HL-60/S4 treated with phorbol 12-myristate 13-acetate at 8.2 ng/mL for 4 days and 3 days (cell line): ENCODE results near the gene SLC35D3.
"Not testable (repeated sequence)": the region's sequence is repeated elsewhere in the genome, so short reads cannot be mapped to it uniquely, and the experiment has no call there.

Experiments used
- in situ Hi-C: fragments of 300-500 bp; cut with MboI; formaldehyde crosslinking; loops from 2 replicates; pipeline ENCODE4 v1.15.0; 2022; ENCODE audit warnings: low sequenced_read_pairs

SLC35D3 gene, protein sequence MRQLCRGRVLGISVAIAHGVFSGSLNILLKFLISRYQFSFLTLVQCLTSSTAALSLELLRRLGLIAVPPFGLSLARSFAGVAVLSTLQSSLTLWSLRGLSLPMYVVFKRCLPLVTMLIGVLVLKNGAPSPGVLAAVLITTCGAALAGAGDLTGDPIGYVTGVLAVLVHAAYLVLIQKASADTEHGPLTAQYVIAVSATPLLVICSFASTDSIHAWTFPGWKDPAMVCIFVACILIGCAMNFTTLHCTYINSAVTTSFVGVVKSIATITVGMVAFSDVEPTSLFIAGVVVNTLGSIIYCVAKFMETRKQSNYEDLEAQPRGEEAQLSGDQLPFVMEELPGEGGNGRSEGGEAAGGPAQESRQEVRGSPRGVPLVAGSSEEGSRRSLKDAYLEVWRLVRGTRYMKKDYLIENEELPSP

DNA sequence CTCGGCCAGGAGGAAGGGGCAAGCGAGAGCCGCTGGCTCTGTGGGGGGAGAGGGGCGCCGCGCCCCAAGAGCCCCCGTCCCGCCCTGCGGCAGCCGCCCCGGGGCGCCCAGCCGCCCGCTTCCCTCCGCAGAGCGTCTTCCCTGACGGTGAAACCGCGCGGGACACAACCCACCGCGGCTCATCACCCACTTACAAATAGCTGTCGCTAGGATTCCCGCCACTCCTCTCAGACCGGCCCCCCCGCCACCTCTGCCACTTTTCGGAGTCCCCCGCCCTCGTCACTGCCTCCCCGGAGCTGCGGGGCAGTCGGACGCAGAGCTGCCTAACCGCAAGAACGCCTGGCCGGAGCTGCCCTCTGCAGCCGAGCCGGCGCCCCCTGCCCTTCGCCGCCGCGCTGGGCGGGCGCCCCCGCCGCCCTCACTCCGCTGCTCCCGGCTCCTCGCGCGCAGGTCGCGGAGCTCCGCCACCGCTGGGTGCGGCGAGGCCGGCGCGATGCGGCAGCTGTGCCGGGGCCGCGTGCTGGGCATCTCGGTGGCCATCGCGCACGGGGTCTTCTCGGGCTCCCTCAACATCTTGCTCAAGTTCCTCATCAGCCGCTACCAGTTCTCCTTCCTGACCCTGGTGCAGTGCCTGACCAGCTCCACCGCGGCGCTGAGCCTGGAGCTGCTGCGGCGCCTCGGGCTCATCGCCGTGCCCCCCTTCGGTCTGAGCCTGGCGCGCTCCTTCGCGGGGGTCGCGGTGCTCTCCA, at the start of gene SLC35D3:
Gene SLC35D3 (plus strand): TSS at position 366 of the 749 bp plus-strand sequence. CDS start 128 bp downstream, at position 494.
- in situ Hi-C loops: no loop called here

DNA sequence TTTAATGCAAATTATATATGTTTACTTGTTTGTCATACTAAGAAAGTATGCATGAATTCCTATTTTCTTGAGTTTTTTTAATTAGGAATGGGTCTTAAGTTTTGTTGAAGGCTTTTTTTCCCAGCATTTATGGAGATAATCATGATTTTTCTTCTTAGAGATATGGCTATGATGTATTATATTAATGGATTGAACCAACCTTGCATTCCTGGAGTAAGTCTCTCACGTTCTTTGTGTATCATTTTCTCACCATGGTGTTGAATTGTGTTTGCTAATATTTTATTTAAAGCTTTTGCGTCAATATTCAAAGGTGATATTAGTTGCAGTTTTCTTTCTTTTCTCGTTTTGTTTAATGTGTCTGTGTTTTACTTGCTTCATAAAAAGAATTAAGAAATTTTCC, 48.4 kb upstream of the SLC35D3 start:
- in situ Hi-C loops: no loop called here

DNA sequence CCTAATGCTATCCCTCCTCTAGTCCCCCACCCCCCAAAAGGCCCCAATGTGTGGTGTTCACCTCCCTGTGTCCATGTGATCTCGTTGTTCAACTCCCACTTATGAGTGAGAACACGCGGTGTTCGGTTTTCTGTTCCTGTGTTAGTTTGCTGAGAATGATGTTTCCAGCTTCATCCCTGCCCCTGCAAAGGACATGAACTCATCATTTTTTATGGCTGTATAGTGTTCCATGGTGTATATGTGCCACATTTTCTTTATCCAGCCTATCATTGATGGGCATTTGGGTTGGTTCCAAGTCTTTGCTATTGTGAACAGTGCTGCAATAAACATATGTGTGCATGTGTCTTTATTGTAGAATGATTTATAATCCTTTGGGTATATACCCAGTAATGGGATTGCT, 45.6 kb upstream of the SLC35D3 start:
- in situ Hi-C loops: not testable (repeated sequence)

DNA sequence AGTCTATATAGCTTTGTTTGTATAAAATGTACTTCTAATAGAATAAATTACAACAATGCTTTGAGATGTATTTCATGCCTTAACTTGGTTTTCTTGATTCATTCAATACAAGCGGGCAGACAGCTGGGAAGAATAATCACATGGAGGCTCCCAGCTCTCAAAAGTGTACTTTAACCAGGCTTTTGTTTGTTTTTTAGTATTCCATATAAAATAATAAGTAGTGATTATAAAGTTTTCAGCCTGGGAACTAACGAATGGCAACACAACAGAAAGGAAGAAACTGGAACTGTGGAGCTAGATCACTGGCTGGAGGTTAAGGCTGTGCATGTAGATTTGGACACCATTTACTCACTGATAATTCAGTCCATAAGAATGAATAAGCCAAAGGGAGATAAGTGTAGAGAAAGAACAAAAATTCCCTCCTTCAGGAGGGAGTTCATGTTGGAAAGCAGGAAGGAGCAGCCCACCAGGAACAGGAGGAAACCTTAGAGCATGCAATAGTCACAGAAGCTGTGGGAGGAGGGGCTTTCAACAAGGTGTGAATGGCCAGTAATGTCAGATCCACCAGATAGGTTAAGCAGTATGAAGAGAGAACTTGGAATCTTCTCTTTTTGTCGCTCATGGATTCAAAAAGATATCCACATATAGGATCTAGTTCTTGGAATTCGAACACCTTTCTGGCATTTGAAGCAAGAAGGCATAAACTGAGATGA, 41.2 kb upstream of the SLC35D3 start:
- in situ Hi-C loops: no loop called here

DNA sequence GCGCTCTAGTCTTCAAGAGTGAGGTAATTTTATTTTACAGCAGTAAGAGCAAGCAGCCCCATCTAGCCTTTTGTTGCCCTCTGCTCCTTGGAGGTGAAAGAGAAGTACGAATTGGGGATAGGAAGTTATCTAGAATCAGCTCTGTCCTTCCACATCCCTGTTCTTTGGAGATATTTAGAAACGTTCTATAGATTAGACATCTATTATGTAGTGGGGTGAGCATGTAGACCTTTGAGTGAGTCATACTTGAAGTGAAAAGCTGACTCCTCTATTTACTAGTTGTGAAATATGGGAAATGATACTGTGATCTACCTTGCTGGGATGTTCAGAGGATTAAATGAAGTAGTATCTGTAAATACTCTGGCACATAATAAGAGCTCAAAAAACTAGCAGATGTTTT, 36.0 kb upstream of the SLC35D3 start:
- in situ Hi-C loops: no loop called here

DNA sequence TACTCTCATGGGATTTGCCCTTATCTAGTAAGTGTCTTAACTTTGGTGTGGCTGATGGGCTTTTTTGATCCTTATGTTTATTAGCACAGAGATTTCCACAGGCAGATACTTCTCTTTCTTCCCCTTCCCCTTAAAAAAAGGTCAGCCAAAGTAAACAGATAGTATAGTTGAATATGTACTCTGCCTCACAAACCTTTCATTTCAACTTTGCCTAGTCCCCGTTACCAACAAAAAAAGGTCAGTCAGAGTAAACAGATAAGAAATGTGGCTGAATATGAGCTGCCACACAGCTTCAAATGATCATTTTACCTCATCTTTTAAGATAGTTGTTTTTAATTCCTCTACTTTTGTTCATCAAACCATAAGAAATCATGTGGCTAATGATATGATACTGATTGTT, 34.1 kb upstream of the SLC35D3 start:
- in situ Hi-C loops: no loop called here

DNA sequence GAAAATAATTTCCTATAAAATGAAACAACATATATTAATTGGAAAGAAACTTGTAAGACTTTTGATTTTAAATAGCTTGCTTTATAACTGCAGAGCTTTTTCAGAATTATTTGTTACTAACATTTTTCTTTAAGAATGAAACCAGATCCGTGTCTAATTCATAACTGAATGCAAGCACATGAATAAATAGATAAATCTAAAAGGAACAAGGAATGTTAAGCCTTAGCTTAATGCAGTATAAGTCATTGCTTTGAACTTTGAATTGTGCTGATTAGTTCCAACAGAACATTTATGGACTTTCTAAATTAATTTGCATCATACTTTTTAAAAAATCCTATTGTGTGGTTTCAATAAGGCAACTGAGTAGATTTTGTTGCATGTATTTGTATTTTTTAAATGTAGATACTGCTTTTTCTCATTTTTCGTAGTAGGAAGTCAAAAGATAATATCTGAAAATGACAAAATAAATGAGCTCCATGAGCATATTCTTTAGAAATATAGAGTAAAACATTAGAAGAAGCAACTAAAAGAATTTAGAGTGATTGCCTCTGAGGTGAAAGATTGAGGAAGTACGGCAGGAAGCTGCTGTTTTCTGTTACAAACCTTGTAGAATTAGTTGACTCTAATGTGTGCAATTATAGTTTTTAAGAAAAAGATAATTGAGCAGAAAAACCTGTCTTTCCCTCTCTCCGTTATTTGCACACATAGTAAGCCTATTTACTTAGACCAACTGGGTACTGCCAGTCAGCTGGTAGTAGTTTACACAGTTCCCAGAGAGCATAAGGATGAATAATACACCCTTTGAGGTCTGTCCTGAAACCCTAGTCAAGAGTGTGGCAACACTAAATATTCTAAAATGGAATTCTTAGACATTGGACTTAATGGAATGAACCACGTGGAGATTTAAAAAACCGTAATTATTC, 32.6 kb upstream of the SLC35D3 start:
- in situ Hi-C loops: no loop called here

DNA sequence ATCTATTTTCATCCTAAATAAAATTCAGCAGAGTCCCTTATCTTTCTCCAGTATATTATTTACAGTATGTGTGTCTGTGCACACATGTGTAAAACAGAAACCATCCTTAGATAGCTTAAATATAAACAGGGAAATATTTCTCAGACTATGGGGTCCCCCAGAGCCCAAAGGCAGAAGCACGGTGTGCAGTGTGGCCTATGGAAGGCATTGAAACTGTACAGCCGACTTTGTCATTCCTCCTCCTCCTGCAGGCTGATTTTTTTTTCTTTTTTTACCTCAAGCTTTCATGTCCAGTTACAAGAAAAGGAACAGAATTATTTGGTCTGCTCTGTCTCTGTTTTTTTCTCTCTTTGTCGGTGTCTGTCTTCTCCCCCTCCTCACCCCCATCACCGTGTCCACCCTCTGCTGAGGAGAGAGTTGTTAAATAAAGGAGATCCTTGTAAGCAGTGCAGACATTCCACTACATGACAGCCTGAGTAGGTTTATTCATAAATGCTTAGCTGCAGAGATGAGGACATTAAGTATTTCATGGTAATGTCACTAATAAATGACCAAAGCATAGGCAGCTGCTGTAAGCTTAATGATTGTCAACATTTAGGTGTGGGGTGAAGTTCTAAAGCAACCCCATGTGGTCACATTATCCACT, 31.8 kb upstream of the SLC35D3 start:
- in situ Hi-C loops: no loop called here

DNA sequence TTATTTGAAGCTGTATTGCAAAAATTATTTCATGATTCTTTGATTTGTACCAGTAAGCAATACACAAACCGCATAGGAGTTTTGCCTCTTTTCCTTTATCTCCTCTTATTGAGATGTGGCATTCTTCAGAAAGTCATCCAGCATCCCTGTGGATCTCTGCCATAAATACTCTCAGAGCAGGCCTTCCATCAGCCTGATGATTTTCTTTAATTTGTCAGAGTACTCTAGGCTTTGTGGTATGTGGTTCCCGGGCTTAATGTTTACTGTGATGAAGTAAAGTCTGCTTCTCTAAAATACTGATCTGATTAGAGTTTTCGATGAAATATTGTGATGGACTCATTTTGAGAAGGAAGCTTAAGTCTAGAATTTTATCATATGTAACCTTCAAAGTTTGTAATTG, 31.1 kb upstream of the SLC35D3 start:
- in situ Hi-C loops: no loop called here

DNA sequence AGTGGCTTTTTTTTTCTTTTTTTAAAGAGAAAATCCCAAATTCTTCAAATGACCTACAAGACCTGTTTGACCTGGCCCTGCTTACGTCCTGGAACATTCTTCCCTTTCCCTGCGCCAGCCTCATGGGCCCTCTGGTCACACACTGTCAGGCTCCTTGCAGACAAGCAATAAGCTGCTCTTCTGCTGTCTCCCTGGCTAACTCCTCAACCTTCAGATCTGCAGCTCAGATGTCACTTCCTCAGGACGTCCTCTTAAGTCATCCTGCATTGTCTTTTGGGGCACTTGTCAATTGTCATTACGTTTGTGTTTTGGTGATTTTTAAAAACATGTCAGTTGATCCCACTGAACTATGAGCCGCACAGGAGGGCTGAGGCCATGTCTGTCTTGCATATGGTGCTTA, 28.9 kb upstream of the SLC35D3 start:
- in situ Hi-C loops: no loop called here

DNA sequence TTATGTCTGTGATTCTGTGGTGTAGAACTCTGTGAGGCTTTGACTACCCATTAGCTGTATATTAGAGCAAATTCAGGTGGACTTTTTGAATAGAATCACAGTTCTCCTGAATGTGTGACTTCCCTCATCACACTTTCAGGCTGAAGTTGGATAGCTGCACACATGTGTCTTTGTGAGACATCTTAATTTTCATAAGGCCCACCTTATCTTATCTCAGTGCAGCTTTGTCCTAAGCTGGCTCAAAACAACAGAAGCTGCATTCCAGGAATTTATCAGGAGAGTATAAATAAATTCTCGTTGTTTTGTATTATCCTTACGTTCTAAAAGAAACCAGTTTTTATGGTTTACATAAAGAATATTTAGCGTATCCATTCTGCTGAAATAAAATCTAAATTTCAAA, 26.2 kb upstream of the SLC35D3 start:
- in situ Hi-C loops: no loop called here

DNA sequence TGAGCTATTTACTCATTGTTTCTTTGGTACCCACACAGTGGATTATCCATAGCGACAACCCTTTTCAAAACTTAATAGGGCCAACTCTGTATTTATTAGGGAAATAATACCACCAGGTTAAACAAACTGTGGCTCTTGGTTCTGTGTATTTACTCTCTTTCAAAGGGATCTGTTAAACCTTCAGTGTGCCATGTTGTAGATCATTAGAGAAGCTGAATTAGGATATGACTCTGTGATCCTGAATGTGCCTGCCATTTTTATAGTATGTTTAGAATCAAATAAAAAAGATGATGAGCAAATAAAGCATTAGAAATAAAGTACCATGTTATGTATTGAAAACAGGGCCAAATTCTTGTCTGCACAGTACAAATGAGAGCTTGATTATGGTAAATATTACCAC, 25.0 kb upstream of the SLC35D3 start:
- in situ Hi-C loops: no loop called here

DNA sequence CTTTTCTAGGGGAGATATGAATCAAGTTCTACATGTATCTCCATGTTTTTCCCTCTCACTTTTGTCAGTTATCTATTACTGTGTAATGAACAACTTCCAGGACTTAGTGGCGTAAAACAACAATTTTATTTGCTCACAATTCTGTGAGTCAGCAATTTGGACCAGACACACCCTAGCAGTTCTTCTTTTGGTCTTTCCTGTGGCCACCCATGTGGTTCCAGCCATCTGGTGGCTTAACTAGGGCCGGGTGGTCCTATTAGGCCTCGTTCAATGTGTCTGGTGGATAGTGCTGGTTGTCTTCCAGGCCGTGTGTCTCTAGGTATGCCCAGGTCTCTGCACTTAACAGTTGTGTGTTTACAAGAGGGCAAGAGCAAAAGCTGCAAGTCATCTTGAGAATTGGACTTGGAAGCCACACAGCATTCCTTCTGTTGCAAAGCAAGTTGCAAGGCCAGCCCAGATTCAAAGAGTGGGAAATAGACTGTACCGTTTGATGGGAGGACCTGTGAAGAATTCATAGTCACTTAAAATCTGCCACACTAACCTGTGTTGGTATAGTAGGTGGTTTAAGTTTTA, 20.8 kb upstream of the SLC35D3 start:
- in situ Hi-C loops: no loop called here

DNA sequence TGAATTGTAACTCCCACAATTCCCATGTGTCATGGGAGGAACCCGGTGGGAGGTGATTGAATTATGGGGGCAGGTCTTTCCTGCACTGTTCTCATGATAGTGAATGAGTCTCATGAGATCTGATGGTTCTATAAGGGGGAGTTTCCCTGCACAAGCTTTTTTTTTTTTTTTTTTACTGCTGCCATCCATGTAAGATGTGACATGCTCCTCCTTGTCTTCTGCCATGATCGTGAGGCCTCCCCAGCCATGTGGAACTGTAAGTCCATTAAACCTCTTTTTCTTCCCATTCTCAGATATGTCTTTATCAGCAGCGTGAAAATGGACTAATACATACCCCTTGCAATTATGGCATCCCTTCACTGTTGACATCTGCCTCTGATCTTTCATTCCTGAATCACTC, 17.6 kb upstream of the SLC35D3 start:
- in situ Hi-C loops: not testable (repeated sequence)

DNA sequence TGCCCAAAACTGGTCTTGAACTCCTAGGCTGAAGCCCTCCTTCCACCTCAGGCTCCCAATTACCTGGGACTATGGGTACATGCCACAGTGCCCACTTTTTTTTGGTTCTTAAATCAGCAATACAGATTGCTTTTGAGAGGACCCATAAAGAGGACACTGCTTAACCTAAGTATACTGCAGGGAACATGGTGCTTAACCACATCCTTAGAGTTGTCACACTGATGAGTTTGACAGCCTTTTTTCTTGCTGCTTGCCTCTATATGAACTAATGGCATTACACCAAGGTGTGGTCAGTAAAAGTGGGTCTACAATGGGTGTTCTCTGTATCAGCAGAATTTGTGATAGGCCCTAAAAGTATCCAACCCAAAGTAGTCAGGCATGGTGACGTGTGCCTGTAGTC, 7.2 kb upstream of the SLC35D3 start:
- in situ Hi-C loops: no loop called here

DNA sequence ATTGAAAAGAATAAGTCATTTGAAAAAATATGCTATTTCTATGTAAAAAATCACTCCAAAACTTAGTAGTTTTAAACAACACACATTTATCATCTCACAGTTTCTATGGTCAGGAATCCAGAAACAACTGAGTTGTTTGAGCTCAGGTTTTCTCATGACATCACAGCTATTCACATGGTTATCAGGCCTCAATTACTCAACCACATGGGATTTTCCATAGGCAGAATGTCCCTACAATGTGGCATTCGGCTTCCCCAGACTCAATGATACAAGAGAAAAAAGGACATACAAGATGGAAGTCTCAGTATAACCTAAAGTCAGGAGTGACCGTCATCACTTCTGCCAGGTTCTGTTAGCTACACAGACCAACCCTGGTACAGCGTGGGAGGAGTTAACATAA, 3.4 kb upstream of the SLC35D3 start:
- in situ Hi-C loops: no loop called here

DNA sequence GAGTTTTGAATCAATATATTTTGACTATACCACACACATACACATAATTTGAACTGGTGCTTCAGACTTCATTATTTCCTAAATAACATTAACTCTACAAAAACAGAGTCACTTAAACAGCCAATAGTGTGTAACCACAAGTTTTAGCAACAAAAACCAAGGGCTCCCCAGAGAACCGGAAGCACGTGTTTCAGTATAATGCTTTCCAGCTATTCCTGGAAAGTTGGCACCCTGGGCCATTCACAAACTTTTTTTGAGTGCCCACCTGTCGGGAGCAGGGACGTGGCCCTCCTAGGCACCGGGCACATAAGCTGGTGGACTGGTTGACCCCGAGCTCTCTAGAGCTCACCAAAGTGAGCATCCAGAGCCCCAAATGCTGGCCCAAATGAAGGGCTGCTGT, 1.9 kb upstream of the SLC35D3 start:
- in situ Hi-C loops: no loop called here

DNA sequence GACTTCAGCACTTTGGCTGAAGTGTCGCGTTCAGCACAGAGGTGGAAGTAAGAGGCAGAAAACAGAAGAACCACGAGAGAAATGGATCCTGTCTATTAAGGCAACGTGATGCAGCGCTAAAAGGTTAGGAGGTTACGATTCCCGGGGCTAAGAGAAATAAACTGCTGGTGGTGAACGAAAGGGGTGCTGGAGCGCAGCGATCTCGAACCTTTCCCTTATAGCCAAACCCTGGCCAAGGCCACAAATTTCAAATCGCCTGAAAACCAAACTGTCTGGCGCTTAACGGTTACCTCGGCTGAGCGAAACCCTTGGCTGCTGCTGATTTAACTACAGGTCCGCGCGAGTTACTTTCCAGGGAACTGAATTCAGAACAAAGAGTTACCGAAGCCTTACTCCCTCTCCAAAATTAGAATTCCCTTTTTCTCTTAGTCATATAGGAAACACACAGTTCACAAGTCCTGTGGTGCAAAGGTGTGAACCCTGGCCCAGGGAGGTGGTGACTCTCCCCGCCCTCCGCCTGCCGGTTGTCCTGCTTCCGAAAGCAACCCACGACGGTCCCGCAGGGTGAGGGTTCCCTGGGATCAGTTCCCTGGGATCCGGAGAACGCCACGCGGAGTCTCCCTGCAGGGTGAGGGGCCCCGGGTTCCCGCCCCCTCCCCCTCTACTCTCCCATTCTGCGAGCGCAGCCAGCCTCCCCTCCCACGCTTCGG, 1.3 kb upstream of the SLC35D3 start:
- in situ Hi-C loops: no loop called here

DNA sequence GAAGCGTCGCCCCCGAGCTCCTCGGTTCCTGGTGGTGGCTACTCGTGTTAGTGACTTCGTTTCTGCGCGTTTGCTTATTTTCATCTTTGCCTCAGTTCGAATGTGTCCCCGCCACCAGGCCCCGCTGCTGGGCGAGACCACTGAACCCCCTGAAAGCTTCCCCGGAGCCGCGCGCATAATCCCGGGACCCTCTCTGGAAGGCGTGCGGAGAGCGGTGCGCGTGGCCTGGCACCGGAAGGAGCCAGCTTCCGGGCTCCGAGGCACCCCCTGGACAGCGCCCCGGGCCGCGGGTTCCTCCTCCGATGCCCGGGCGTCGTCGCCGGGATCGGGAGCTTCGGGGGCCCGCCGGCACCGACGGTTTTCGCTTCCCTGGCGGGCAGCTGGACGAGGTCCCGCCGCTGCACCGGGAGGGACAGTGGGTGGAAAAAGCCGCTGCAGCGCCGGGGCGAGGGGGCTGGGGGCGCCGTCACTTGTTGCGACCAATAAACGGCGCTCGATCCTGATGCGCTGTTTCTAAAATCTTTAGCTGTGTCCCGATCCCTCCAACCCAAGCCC, 643 bp upstream of the SLC35D3 start:
- in situ Hi-C loops: no loop called here
